HG03432 (cell line): ENCODE results near the gene TCF15.

Experiments used
- ATAC-seq: cut with Tn5 transposase; IDR thresholded peaks from one replicate; pipeline ENCODE4 v1.9.1; 2021; ENCODE audit warnings: mild to moderate bottlenecking, moderate library complexity; ENCODE audit not compliant: unreplicated experiment

TCF15 gene

GRCh38 chr20:558117-558516 is 52.0 kb downstream of the TCF15 start:
- ATAC-seq: no peak

- ATAC-seq: no peak
Measured at GRCh38 chr20:556984-557383, 53.1 kb downstream of the TCF15 start.

GRCh38 chr20:555976-556385 is 54.1 kb downstream of the TCF15 start:
- no peak for ATAC-seq
